IPS-NIHi7 (cell line): ENCODE measurements around the gene SMIM20.
A peak's percentile ranks its signal among the peaks of the same experiment; 100 is the strongest.
"Not testable (repeated sequence)": the region's sequence is repeated elsewhere in the genome, so short reads cannot be mapped to it uniquely, and the experiment has no call there.

Experiments
- DNase-seq: peaks from one replicate; pipeline ENCODE4 v3.0.0; 2012; ENCODE audit warnings: mixed read lengths; ENCODE audit errors: extremely low spot score

SMIM20 gene

GRCh38 chr4:25913851-25914669 is at the start of gene SMIM20:
TSS of gene SMIM20 (plus strand) at chr4:25914220. CDS start at chr4:25914314, 94 bp downstream.
- DNase-seq = peak; percentile 96

GRCh38 chr4:25865586-25865985 is 48.4 kb upstream of the SMIM20 start:
- DNase-seq = peak; percentile 76

GRCh38 chr4:25866401-25866800 is 47.6 kb upstream of the SMIM20 start:
- DNase-seq = not testable (repeated sequence)

- DNase-seq = no peak
Observed at GRCh38 chr4:25867781-25868294, 46.2 kb upstream of the SMIM20 start.

GRCh38 chr4:25870081-25870480 is 43.9 kb upstream of the SMIM20 start:
- DNase-seq = no peak

- no peak for DNase-seq
Observed at GRCh38 chr4:25872851-25873631, 41.0 kb upstream of the SMIM20 start.

GRCh38 chr4:25873632-25874129 is 40.3 kb upstream of the SMIM20 start:
- no peak for DNase-seq

- DNase-seq = no peak
Observed at GRCh38 chr4:25874655-25875054, 39.4 kb upstream of the SMIM20 start.

- no peak for DNase-seq
Observed at GRCh38 chr4:25875281-25875745, 38.7 kb upstream of the SMIM20 start.

- DNase-seq = no peak
Observed at GRCh38 chr4:25878676-25879075, 35.3 kb upstream of the SMIM20 start.

- no peak for DNase-seq
Observed at GRCh38 chr4:25879091-25879584, 34.9 kb upstream of the SMIM20 start.

- DNase-seq = no peak
Observed at GRCh38 chr4:25879587-25879986, 34.4 kb upstream of the SMIM20 start.

- DNase-seq = no peak
Observed at GRCh38 chr4:25879991-25880651, 33.9 kb upstream of the SMIM20 start.

GRCh38 chr4:25881193-25881592 is 32.8 kb upstream of the SMIM20 start:
- no peak for DNase-seq

- DNase-seq = no peak
Observed at GRCh38 chr4:25882226-25882625, 31.8 kb upstream of the SMIM20 start.

GRCh38 chr4:25883565-25883964 is 30.5 kb upstream of the SMIM20 start:
- DNase-seq = no peak

GRCh38 chr4:25884031-25884782 is 29.8 kb upstream of the SMIM20 start:
- DNase-seq = no peak

GRCh38 chr4:25888781-25889180 is 25.2 kb upstream of the SMIM20 start:
- DNase-seq = no peak

- no peak for DNase-seq
Observed at GRCh38 chr4:25889589-25890503, 24.2 kb upstream of the SMIM20 start.
